ENCODE data around the gene SCEL.
"Not testable (repeated sequence)": the region's sequence is repeated elsewhere in the genome, so short reads cannot be mapped to it uniquely, and the experiment has no call there.

DNA sequence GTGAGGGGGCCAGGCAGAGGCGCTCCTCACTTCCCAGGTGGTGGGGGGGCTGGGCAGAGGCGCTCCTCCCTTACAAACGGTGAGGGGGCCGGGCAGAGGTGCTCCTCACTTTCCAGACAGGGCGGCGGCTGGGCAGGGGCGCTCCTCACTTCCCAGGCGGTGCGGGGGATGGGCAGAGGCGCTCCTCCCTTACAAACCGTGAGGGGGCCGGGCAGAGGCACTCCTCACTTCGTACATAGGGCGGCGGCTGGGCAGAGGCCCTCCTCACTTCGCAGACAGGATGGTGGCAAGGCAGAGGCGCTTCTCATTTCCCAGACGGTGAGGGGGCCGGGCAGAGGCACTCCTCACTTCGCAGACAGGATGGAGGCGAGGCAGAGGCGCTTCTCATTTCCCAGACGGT, 124.5 kb downstream of the SCEL start:
- TF ChIP-seq, protein P1, sequence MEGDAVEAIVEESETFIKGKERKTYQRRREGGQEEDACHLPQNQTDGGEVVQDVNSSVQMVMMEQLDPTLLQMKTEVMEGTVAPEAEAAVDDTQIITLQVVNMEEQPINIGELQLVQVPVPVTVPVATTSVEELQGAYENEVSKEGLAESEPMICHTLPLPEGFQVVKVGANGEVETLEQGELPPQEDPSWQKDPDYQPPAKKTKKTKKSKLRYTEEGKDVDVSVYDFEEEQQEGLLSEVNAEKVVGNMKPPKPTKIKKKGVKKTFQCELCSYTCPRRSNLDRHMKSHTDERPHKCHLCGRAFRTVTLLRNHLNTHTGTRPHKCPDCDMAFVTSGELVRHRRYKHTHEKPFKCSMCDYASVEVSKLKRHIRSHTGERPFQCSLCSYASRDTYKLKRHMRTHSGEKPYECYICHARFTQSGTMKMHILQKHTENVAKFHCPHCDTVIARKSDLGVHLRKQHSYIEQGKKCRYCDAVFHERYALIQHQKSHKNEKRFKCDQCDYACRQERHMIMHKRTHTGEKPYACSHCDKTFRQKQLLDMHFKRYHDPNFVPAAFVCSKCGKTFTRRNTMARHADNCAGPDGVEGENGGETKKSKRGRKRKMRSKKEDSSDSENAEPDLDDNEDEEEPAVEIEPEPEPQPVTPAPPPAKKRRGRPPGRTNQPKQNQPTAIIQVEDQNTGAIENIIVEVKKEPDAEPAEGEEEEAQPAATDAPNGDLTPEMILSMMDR (IDR thresholded peaks at IDR 0.05), result not testable (repeated sequence)
- TF ChIP-seq EZH2 (IDR thresholded peaks at IDR 0.05), result not testable (repeated sequence)

Data from neural progenitor cell (in vitro differentiated cells).